SK-N-SH (cell line): ENCODE measurements around the gene COL9A3. TPM values are rescaled to one million over a fixed set of nuclear protein-coding genes. Genes with fewer than 3 reads are reported as not detected.

Experiments used
- CTCF ChIA-PET: fragments of 300-600, 350-600 bp; formaldehyde crosslinking; extraction: SDS; loops from one replicate; lab custom pipeline; 2021; lab: Yijun Ruan, JAX
- POLR2A ChIA-PET: fragments of 350-600 bp; sonication (Branson Sonifier 250); formaldehyde crosslinking; extraction: SDS; loops from one replicate; lab custom pipeline; 2020; ENCODE audit warnings: antibody characterized with exemption, inconsistent platforms; lab: Yijun Ruan, JAX
- DNase-seq: peaks from one replicate; pipeline ENCODE4 v3.0.0; 2012
- H2AFZ ChIP-seq: fragments of 200-600 bp; sonication (generic); 2 replicates; pipeline ENCODE4 v1.8.1; 2016; ENCODE audit warnings: antibody characterized with exemption, mild to moderate bottlenecking, low read depth
- H3F3A ChIP-seq: fragments of 200-600 bp; sonication (generic); replicated peaks from 2 replicates; pipeline ENCODE3; 2016; ENCODE audit warnings: antibody characterized with exemption, mild to moderate bottlenecking; ENCODE audit not compliant: insufficient read depth
- H3K27ac ChIP-seq, 2 experiments: fragments of 200-500 bp in 1 of 2; fragments of 200-600 bp in 1 of 2; sonication (Bioruptor generic) in 1 of 2; sonication (generic), shearing (Covaris generic) in 1 of 2; 2 replicates each; pipeline versions ENCODE4 v1.5.1 to v1.6.1; 2014 to 2016; ENCODE audit warnings: low read depth in 2 of 2, inconsistent platforms in 1 of 2, low read length in 1 of 2, mild to moderate bottlenecking in 1 of 2, mixed read lengths in 1 of 2
- H3K27me3 ChIP-seq: fragments of 200-600 bp; sonication (generic), shearing (Covaris generic); 2 replicates; pipeline ENCODE4 v1.6.1; 2016; ENCODE audit warnings: mixed run types; ENCODE audit not compliant: insufficient read depth
- H3K36me3 ChIP-seq, 2 experiments: fragments of 200-500 bp in 1 of 2; fragments of 200-600 bp in 1 of 2; sonication (Bioruptor generic) in 1 of 2; sonication (generic) in 1 of 2; replicated peaks in 1 of 2; 2 replicates each; pipeline versions ENCODE3 to v1.5.1; 2014 to 2016; ENCODE audit warnings: low read length in 1 of 2, mild to moderate bottlenecking in 1 of 2; ENCODE audit not compliant: insufficient read depth in 2 of 2, control insufficient read depth in 1 of 2
- H3K4me1 ChIP-seq, 2 experiments: fragments of 200-500 bp in 1 of 2; fragments of 200-600 bp in 1 of 2; sonication (Bioruptor generic) in 1 of 2; sonication (generic), shearing (Covaris generic) in 1 of 2; 2 replicates each; pipeline versions ENCODE4 v1.5.1 to v1.6.1; 2014 to 2016; ENCODE audit warnings: low read depth in 1 of 2, low read length in 1 of 2, mixed run types in 1 of 2; ENCODE audit not compliant: insufficient read depth in 2 of 2, control insufficient read depth in 1 of 2
- H3K4me2 ChIP-seq: fragments of 200-600 bp; sonication (generic), shearing (Covaris generic); 2 replicates; pipeline ENCODE4 v1.6.1; 2017; ENCODE audit warnings: mixed run types
- H3K4me3 ChIP-seq, 2 experiments: fragments of 200-500 bp in 1 of 2; fragments of 200-600 bp in 1 of 2; sonication (Bioruptor generic) in 1 of 2; sonication (generic), shearing (Covaris generic) in 1 of 2; 2 replicates each; pipeline versions ENCODE4 v1.5.1 to v1.8.1; 2014 to 2016; ENCODE audit warnings: low read depth in 2 of 2, inconsistent platforms in 1 of 2, low read length in 1 of 2, mild to moderate bottlenecking in 1 of 2, mixed read lengths in 1 of 2, moderate library complexity in 1 of 2
- H3K79me2 ChIP-seq: fragments of 200-600 bp; sonication (generic); 2 replicates; pipeline ENCODE4 v1.8.1; 2017; ENCODE audit warnings: mild to moderate bottlenecking; ENCODE audit not compliant: insufficient read depth
- H3K9ac ChIP-seq: fragments of 200-600 bp; sonication (generic); 2 replicates; pipeline ENCODE4 v1.6.1; 2017; ENCODE audit warnings: mixed run types
- H3K9me2 ChIP-seq: fragments of 200-600 bp; sonication (generic); 2 replicates; pipeline ENCODE4 v1.6.1; 2017; ENCODE audit warnings: mixed run types
- H3K9me3 ChIP-seq: fragments of 200-600 bp; sonication (generic); 2 replicates; pipeline ENCODE4 v1.6.1; 2017; ENCODE audit warnings: mixed run types, mild to moderate bottlenecking, moderate library complexity
- H4K20me1 ChIP-seq: fragments of 200-600 bp; sonication (generic); 2 replicates; pipeline ENCODE4 v1.6.1; 2017; ENCODE audit warnings: mild to moderate bottlenecking, mixed run types; ENCODE audit not compliant: insufficient read depth
- CHD2 ChIP-seq: fragments of 150-350 bp; IDR thresholded peaks from 2 replicates; pipeline ENCODE4 v1.6.1; 2018; ENCODE audit warnings: low read length; ENCODE audit not compliant: partially characterized antibody
- FOXM1 ChIP-seq: IDR thresholded peaks from 2 replicates; pipeline ENCODE4 v1.4.0; 2012; ENCODE audit warnings: low read depth, mild to moderate bottlenecking
- GABPA ChIP-seq: IDR thresholded peaks from 2 replicates; pipeline ENCODE4 v1.4.0; 2012; ENCODE audit warnings: low read depth, mild to moderate bottlenecking
- JUND ChIP-seq: IDR thresholded peaks from 2 replicates; pipeline ENCODE4 v1.4.0; 2012
- MEF2A ChIP-seq: IDR thresholded peaks from 2 replicates; pipeline ENCODE4 v1.4.0; 2012; ENCODE audit warnings: low read depth, borderline replicate concordance
- NFIC ChIP-seq: IDR thresholded peaks from 2 replicates; pipeline ENCODE4 v1.4.0; 2012; ENCODE audit warnings: borderline replicate concordance
- NRF1 ChIP-seq: IDR thresholded peaks from 2 replicates; pipeline ENCODE4 v1.6.1; 2012; ENCODE audit warnings: low read depth, mild to moderate bottlenecking, low read length
- RCOR1 ChIP-seq: fragments of 150-350 bp; IDR thresholded peaks from 2 replicates; pipeline ENCODE4 v1.6.1; 2017; ENCODE audit warnings: antibody characterized with exemption, low read length
- RFX5 ChIP-seq: IDR thresholded peaks from 2 replicates; pipeline ENCODE4 v1.6.1; 2012; ENCODE audit warnings: mild to moderate bottlenecking, improper control_type of control experiment, low read length
- RXRA ChIP-seq: IDR thresholded peaks from 2 replicates; pipeline ENCODE4 v1.4.0; 2012; ENCODE audit warnings: low read depth, mild to moderate bottlenecking, borderline replicate concordance
- SIN3A ChIP-seq: IDR thresholded peaks from 2 replicates; pipeline ENCODE4 v1.6.1; 2012; ENCODE audit warnings: low read depth, mild to moderate bottlenecking, low read length, moderate library complexity, borderline replicate concordance
- TAF1 ChIP-seq: IDR thresholded peaks from 2 replicates; pipeline ENCODE4 v1.6.1; 2012; ENCODE audit warnings: low read depth, mild to moderate bottlenecking, low read length, moderate library complexity, borderline replicate concordance
- TCF12 ChIP-seq: IDR thresholded peaks from 2 replicates; pipeline ENCODE4 v1.4.0; 2012
- YY1 ChIP-seq: IDR thresholded peaks from 2 replicates; pipeline ENCODE4 v1.4.0; 2012; ENCODE audit warnings: low read depth, mild to moderate bottlenecking
- WGBS: methylation state at CpG from one replicate; pipeline ENCODE4 v1.1.6; 2017; ENCODE audit warnings: low lambda C conversion rate; 5-methylcytosine and 5-hydroxymethylcytosine counted together
- polyA plus RNA-seq, 3 experiments: library from polyadenylated mRNA; depleted of rRNA; stranded (reverse); fragments of >200 nt; gene quantifications; 2 replicates each; pipeline ENCODE4 v1.2.3, GENCODE V29; 2012
- TF ChIP-seq, protein P1 (sequence below): fragments of 150-350 bp; IDR thresholded peaks from 2 replicates; pipeline ENCODE4 v1.6.1; 2017; ENCODE audit warnings: antibody characterized with exemption, low read length, low read depth, borderline replicate concordance
- TF ChIP-seq, protein P2 (sequence below): IDR thresholded peaks from 2 replicates; pipeline ENCODE4 v1.4.0; 2012; ENCODE audit warnings: low read depth, borderline replicate concordance
- TF ChIP-seq, protein P3 (sequence below): fragments of 150-350 bp; IDR thresholded peaks from 2 replicates; pipeline ENCODE4 v1.6.1; 2016; ENCODE audit warnings: mild to moderate bottlenecking, low read depth, low read length
- TF ChIP-seq, protein P4 (sequence below): fragments of 200-600 bp; sonication (generic); IDR thresholded peaks from 2 replicates; pipeline ENCODE4 v1.6.1; 2017; ENCODE audit warnings: antibody characterized with exemption, mild to moderate bottlenecking, moderate library complexity
- TF ChIP-seq, protein P5 (sequence below): IDR thresholded peaks from 2 replicates; pipeline ENCODE4 v1.4.0; 2012; ENCODE audit warnings: low read depth, borderline replicate concordance

The COL9A3 gene
- polyA plus RNA-seq, 1 of the 3 experiments (the other 2 are of a cell fraction), result 2.5 TPM

DNA sequence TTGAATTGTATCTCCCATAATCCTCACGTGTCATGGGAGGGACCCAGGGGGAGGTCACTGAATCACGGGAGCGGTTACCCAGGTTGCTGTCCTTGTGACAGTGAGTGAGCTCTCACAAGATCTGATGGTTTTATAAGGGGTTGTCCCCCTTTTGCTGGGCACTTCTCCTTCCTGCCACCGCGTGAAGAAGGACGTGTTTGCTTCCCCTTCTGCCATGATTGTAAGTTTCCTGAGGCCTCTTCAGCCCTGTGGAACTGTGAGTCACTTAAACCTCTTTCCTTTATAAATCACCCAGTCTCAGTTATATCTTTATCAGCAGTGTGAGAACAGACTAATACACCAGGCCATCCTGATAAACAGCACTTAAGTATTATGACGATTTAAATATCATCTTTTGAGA, 29.5 kb upstream of the COL9A3 start (continued):
- TF ChIP-seq, protein P1, sequence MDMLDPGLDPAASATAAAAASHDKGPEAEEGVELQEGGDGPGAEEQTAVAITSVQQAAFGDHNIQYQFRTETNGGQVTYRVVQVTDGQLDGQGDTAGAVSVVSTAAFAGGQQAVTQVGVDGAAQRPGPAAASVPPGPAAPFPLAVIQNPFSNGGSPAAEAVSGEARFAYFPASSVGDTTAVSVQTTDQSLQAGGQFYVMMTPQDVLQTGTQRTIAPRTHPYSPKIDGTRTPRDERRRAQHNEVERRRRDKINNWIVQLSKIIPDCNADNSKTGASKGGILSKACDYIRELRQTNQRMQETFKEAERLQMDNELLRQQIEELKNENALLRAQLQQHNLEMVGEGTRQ, result no peak
- TF ChIP-seq RCOR1, result no peak
- TF ChIP-seq, protein P2, sequence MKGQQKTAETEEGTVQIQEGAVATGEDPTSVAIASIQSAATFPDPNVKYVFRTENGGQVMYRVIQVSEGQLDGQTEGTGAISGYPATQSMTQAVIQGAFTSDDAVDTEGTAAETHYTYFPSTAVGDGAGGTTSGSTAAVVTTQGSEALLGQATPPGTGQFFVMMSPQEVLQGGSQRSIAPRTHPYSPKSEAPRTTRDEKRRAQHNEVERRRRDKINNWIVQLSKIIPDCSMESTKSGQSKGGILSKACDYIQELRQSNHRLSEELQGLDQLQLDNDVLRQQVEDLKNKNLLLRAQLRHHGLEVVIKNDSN, result no peak
- no peak for TF ChIP-seq RFX5
- TF ChIP-seq NRF1, result no peak

DNA sequence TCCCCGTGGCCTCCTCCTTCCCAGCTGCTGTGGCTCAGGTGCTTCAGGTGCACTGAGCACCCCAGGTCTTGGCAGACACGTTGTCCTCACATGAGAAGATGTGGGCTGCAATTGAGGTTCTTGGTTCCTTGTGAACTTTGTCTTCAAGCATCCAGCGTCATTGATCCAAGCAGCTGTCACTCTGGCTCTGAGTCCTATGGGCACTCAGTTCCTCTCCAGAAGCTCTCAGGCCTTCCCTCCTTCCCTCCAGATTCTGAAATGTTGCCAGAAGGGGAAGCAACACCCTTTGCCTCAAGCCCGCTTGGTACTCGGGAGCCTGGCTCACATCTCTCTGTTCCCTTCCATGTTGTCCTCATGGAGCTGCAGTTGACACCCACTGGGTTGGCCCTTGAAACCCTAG, 29.0 kb upstream of the COL9A3 start:
- H3K36me3 ChIP-seq, result no peaks in the 10 kb centered on the region
- no peaks in the 10 kb centered on the region for H3K9me2 ChIP-seq
- H3K9ac ChIP-seq, result no peak overlapping the region
- CTCF ChIA-PET, result interaction anchor here (0.8 to 9.4 kb wide), 8 partner anchors 8 to 288 kb away, joined by 3 to 162 read pairs (median 4); no protein-coding TSS in a partner anchor
- WGBS, result 84% methylated on average over 5 of the region's 5 CpGs
- H3K9me3 ChIP-seq, result no peaks in the 10 kb centered on the region
- POLR2A ChIA-PET, result no interaction called here
- no peaks in the 10 kb centered on the region for H3K79me2 ChIP-seq
- H3K27me3 ChIP-seq, result no peaks in the 10 kb centered on the region
- no peaks in the 10 kb centered on the region for H4K20me1 ChIP-seq
- DNase-seq, result no peak
- H3F3A ChIP-seq, result peaks cover 14% of the 10 kb centered on the region
- no peak overlapping the region for H3K4me3 ChIP-seq
- peaks cover 3 to 32% of the 10 kb centered on the region in 2 experiments; a peak in 2 of 4 replicates for H3K4me1 ChIP-seq
- no peak overlapping the region for H2AFZ ChIP-seq
- no peak overlapping the region for H3K27ac ChIP-seq
- H3K4me2 ChIP-seq, result no peak overlapping the region
- TF ChIP-seq MEF2A (no peak), RXRA (no peak), YY1 (no peak), NFIC (no peak), FOXM1 (no peak), CHD2 (no peak), GABPA (no peak), TCF12 (no peak), JUND (no peak), TAF1 (no peak), SIN3A (no peak)
- TF ChIP-seq, protein P3, sequence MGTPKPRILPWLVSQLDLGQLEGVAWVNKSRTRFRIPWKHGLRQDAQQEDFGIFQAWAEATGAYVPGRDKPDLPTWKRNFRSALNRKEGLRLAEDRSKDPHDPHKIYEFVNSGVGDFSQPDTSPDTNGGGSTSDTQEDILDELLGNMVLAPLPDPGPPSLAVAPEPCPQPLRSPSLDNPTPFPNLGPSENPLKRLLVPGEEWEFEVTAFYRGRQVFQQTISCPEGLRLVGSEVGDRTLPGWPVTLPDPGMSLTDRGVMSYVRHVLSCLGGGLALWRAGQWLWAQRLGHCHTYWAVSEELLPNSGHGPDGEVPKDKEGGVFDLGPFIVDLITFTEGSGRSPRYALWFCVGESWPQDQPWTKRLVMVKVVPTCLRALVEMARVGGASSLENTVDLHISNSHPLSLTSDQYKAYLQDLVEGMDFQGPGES, result no peak
- TF ChIP-seq, protein P4, sequence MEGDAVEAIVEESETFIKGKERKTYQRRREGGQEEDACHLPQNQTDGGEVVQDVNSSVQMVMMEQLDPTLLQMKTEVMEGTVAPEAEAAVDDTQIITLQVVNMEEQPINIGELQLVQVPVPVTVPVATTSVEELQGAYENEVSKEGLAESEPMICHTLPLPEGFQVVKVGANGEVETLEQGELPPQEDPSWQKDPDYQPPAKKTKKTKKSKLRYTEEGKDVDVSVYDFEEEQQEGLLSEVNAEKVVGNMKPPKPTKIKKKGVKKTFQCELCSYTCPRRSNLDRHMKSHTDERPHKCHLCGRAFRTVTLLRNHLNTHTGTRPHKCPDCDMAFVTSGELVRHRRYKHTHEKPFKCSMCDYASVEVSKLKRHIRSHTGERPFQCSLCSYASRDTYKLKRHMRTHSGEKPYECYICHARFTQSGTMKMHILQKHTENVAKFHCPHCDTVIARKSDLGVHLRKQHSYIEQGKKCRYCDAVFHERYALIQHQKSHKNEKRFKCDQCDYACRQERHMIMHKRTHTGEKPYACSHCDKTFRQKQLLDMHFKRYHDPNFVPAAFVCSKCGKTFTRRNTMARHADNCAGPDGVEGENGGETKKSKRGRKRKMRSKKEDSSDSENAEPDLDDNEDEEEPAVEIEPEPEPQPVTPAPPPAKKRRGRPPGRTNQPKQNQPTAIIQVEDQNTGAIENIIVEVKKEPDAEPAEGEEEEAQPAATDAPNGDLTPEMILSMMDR, result no peak
- TF ChIP-seq, protein P1, result no peak
- TF ChIP-seq, protein P2, result no peak
- TF ChIP-seq, protein P5, sequence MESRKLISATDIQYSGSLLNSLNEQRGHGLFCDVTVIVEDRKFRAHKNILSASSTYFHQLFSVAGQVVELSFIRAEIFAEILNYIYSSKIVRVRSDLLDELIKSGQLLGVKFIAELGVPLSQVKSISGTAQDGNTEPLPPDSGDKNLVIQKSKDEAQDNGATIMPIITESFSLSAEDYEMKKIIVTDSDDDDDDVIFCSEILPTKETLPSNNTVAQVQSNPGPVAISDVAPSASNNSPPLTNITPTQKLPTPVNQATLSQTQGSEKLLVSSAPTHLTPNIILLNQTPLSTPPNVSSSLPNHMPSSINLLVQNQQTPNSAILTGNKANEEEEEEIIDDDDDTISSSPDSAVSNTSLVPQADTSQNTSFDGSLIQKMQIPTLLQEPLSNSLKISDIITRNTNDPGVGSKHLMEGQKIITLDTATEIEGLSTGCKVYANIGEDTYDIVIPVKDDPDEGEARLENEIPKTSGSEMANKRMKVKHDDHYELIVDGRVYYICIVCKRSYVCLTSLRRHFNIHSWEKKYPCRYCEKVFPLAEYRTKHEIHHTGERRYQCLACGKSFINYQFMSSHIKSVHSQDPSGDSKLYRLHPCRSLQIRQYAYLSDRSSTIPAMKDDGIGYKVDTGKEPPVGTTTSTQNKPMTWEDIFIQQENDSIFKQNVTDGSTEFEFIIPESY, result no peak
